ENCODE data around the gene CNTRL.

CNTRL gene

DNA sequence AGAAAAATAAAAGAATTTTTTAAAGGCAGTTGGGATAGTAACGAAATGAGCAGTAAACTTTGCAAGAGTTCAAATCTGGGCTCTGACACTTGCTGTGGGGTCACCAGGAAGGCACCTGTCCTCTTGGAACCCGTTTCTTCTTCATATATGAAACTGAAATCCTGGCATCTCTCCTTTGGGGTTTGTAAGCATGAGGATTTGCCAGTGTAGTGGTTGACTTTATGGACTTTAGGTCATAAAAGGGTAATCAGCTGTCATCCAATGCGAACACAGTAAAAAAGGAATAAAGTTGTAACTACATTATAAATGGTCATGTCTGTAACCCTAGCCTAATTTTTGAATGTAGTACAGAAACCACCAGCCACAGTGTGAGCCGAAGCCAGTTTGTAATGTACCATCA lies 125.6 kb downstream of the CNTRL start:
- no peak for DNase-seq (ENCODE audit: low read depth in 2 of 2)

DNA sequence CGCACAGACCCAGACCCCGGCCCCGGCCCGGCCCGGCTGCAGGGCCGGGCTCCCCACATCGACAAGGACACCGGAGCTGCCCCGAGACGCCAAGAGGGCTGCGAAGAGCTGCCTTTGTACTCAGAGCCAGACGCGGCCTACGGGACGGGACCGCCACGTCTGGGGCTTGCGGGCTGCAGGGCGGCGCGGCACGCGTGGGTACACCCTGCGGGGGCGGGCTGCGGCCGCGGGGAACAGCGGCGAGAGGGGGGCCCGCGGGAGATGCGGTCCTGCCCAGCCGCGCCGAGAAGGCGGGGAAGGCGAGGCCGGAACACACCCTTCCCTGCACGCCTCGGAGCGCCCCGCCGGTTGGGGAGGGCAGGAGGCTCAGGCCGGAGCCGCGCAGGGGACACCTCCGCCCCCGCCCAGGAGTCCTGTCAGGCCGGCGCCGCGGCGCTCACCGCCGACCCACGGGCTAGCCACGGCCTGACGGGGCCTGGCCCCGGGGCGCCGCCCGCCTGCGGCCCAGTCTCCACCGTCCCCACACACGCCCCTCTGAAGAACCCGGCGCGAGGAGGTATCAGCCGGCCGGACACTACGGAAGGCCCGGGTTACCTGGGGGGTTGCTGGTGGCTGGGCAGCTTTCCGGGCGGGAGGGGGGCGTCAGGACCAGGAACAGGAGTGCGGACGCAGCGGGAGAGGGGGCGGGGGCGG lies 126.4 kb downstream of the CNTRL start:
- DNase-seq (ENCODE audit: low read depth in 2 of 2) = peak; percentile 17 to 37

DNA sequence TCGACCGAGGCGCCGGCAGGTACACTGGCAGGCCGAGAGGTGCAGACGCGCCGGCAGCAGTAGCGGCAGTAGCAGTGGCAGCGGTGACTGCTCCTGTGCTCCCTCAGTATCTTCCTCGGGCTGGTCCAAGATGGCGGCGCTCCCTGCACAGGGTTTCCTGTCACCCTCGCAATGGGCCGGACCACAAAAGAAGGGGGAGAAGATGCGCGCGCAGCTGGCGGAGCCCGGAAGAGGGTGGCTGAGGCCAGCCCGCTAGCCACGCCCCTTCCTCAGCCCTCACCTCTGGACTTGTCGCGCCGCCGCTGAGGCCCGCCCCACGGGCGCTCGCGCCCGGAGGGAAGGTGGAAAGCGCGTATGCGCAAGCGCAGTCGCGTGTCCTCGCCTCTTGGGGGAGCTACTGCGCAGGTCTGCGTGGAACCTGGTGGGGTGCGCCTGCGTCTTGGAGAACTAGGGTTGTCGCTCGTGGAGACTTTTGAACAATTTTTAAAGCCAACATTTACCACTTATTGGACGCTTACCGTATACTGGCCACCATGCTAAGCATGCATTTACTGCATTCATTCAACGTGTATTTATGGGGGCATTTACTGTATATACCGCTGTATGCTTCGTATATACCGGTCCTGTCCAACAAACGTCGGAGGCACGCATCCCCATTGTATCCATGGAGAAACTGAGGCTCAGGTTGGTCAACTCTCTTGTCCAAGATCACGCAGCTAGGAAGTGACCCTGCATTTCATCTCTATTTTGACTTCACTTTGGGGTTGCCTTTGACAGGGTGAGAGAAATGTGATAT lies 127.2 kb downstream of the CNTRL start, which contains the start of gene RAB14:
RAB14 (minus strand) TSS at position 132 of the 796 bp plus-strand sequence. CDS start 8,457 bp downstream, outside the sequence.
- DNase-seq (ENCODE audit: low read depth in 2 of 2) = peak; percentile 100

DNA sequence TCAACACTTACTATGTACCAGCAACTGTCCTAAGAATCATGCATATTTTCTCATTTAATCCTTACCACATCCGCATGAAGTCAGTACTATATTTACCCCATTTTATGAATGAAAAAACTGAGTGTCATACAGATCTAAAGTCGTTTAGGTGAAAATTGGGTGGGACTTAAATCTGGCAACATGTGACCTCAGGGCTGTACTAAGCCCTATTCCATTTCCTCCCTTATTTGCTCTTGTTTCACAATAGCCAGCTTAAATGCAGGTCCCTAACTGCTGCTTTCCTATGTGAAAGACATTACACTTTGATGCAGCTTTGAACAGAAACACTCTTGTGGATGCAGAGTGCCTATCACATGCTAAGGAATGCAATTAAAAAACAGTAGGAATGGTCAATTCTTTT lies 129.4 kb downstream of the CNTRL start:
- DNase-seq (ENCODE audit: low read depth in 2 of 2) = no peak

DNA sequence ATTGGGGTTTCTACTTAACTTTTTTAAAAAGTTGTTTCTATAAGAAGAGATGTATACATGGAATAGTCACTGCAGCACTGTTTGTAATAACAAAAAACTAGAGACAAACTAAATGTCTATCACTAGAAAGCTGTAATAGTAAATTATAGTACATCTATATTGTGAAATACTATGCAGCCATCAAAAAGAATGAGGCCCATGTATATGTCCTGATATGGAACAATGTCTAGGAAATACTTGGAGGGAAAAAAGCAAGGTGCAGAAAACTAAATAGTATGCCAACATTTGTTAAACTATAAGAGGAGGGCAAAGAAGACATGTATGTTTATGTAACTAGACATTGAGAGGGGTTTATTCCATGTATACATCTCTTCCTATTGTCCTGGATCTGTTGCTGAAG lies 129.9 kb downstream of the CNTRL start:
- no peak for DNase-seq (ENCODE audit: low read depth in 2 of 2)

DNA sequence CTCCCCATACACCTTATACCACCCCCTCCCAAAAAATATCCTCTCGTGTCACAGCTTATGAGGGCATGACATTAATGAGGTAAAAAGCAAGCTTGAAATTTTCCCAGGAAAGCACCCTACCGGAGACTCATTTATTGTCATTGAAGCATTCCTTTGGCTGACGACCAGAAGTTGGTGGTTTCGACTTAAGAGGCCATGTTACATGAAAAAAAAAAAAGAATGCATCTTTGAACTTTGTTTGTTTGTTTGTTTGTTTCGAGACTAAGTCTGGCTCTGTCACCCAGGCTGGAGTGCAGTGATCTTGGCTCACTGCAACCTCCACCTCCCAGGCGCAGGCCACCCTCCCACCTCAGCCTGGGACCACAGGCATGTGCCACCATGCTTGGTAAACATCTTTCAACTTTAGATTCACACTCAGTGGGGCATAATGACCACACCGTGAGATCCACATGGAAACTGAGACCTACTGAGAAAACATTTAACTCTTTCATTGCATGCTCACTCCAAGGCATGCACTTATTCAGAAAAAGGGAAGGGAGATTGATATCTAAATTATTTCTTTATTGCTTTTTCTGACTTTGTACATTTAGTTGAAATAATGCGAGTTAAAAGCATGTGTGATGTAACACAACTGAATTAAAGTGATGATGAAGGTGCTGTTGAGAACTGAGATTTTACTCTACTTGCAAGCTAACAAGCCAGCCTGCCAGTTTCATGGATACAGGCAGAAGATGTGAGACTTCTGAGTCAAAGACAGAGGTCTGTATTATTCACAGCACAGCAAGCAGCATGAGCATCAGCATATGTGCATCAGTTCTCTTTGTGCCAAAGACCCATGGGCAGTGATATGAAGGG lies 132.0 kb downstream of the CNTRL start:
- no peak for DNase-seq (ENCODE audit: low read depth in 2 of 2)

DNA sequence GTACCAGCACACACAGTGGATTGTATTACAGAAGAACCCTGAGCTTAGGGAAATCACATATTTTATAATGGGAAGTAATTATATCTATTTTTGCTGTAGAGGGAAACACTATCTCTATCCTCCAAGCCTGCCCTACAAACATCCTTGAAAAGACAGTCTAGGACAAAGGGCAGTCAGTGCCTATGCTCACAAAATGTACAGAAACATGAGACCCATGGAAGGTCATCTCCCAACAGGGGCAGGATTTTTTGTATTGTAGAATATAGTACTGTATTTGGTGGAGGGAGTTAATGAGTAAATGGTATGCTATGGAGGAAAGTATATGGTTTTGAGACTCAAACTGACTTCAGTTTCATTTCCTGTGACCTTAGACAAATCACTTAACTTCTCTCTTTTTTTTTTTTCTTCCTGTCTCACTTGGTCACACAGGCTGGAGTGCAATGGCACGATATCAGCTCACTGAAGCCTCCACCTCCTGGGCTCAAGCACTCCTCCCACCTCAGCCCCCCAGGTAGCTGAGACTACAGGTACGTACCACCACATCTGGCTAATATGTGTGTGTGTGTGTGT lies 132.7 kb downstream of the CNTRL start:
- no peak for DNase-seq (ENCODE audit: low read depth in 2 of 2)

DNA sequence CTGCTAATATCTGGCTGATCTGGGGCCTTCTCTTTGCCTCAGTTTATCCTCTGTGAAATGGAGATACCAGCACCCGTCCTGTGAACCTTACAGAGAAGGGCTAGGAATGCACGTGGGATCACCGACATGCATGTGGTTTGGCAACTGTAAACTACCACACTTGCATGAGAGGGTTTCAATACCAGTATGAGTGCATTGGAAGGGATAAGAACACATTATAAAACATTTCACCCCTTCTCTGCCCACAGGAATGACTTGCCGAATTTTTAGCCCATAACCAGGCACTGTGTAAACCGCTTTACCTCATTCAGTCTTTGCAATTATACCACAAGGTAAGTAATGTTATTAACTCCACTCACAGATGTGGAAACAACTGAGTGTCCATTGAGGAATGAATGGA lies 135.8 kb downstream of the CNTRL start:
- no peak for DNase-seq (ENCODE audit: low read depth in 2 of 2)

DNA sequence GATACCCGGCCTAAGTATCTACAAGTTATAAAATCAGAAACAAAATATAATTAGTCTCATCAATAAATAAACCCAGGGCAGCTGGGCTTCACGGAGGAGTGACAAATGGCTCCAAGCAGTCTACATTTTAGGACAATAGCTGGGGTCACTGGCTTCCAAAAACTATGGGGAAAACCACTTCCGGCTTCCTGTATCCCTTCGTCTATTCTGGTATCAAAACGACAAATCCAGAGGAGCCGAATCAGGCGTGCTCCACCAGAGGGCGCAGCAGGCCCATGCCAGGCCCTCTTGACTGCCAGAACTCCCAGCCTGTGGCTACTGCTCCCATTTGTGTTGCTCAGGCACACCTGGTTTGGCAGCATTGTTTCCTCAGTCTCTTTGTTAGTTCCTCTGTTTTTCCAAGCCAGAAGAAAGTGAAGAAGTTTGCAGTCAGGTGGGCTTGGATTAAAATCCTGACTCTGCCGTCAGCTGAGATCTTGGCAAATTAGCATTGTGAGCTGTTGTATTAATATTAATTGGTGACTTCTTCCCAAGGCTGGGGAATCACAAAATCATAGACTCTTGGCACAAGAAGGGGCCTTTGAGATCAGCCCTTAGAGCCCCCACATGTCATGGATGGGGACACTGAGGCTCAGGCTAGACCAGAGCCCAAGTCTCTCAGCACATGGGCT lies 138.5 kb downstream of the CNTRL start:
- DNase-seq (ENCODE audit: low read depth in 2 of 2) = peak; percentile 16 to 23

DNA sequence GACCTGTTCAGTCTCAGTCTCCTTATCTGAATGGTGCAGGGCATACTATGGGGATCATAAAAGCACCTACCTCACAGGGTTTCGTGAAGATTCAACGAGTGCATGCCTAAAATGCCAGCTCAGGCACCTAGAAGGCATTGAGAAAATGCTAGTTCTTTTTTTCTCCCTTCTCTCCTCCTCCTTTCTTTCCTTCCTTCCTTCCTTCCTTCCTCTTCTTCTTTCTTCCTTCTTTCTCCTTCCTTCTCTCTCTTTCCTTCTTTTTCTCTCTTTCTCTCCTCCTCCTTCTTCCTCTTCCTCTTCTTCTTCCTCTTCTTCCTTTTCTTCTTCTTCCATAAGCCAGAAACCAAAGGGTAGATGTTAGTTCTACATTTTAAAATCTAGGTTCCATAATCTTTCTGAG lies 139.2 kb downstream of the CNTRL start:
- DNase-seq (ENCODE audit: low read depth in 2 of 2) = no peak

DNA sequence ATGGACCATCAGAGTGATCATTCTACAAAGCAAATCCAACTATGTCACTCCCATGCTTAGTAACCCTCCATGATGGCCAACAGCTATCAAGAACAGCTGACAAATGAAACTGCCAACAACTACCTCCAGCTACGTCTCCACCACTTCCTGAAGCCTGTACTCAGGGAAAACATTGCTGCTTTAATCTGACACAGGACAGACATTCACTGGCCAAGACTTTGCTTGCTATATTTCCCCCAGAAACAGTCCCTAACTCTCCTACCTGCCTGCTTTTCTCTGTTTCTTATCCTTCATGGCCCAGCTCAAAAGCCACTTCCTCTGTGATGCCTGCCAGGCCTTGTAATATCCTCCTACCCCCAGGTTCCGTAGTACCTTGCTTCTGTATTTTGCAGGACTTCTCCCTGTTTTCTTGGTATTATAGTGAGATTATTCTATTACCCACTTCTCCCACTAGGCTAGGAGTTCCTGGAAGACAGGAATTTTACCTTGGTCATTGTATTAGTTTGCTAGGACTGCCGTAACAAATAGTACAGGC lies 141.6 kb downstream of the CNTRL start:
- no peak for DNase-seq (ENCODE audit: low read depth in 2 of 2)

DNA sequence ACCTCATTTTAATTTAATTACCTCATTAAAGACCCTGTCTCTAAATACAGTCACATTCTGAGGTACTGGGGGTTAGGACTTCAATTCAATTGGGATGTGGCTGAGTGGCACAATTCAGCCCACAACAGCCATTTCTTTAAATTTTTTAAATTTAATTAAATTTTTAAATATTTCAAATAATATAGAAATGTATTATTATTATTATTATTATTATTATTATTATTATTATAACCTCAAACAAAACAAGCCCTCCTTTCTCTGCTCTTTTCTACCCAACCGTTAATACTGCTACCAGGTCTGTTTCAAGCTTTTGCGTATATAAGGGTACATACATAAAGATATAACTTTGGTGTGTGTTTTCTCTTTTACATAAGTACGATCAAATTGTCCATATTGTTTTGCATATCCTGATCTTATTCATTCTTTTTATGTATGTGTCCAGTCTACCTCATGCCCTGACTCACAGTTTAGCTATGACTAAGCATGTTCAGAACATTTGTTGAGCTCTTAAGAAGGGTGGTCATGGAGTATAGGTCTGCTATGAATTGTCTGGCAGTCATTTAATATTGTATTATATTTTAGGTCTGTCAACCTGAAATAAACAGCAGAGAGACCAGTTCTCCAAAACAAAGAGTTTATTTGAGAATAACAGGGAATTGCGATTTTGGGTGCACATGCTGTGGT lies 143.0 kb downstream of the CNTRL start:
- DNase-seq (ENCODE audit: low read depth in 2 of 2) = no peak

DNA sequence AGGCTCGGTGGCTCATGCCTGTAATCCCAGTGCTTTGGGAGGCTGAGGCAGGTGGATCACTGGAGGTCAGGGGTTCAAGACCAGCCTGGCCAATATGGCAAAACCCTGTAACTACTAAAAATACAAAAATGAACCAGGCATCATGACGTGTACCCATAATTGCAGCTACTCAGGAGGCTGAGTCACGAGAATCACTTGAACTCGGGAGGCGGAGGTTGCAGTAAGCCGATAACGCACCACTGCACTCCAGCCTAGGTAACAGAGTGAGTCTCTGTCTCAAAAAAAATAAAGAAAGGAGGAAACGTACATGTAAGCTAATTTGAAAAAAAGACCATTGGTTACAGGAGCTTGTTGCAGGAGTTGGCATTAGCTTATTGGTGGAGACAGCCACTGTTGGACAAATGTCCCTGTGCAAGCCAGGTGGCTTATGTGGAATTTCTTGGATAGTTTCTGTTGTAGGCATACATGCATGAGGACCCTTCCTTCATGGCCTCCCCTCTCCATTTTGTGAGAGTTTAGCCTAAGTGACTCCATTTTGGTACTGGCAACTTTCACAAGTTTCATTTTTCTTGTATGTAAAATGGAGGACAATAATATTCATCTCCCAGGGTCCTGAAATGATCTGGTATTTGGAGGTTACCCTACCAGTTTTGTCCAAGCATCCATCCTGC lies 143.7 kb downstream of the CNTRL start:
- DNase-seq (ENCODE audit: low read depth in 2 of 2) = no peak

DNA sequence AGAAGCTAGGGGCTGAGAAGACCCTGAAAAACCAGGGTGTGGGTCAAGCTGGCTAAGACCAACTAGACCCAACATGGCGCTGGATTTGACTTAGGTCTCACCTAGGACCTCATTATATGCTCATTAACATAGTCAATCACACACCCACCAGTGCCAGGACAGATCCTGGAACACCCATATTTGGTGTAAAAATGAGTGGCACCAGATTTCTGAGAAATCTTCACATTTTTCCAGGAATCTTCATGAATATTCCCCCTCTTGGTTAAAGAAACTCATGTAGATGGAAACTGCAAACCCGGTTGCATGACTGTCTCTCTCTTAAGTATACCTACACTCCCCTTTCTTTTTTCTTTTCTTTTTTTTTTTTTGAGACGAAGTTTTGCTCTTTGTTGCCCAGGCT lies 144.8 kb downstream of the CNTRL start:
- no peak for DNase-seq (ENCODE audit: low read depth in 2 of 2)

DNA sequence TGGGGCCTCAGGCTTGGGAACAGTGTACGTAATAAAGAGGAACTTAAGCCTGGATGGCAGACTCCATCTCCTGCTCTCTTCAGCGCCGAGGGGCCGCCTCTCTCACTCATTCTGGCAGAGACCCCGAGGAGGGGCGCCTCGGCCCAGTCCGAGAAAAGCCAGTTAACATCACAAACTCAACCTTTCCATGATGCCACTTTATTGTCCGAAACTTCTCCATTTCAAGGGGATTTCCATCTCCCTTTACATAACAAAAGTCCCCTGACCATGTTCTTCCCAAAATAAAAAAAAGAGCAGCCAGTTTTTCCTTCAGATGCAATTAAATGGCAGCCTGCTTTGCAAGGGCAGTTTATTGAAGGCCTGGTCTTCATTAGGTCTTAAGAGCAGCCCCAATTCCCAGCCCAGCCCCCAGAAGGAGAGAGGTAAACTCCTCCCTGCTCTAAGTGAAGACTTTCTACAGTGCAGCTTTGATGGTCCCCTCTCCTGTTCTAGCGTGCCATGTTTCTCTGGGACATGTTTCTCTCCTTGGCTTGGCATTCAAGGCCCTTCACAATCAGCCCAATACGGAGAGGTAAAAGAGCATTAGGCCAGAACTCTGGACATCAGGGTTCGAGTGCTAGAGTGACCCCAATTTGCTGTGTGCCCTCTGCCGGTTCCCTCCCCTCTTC lies 146.4 kb downstream of the CNTRL start:
- no peak for DNase-seq (ENCODE audit: low read depth in 2 of 2)

DNA sequence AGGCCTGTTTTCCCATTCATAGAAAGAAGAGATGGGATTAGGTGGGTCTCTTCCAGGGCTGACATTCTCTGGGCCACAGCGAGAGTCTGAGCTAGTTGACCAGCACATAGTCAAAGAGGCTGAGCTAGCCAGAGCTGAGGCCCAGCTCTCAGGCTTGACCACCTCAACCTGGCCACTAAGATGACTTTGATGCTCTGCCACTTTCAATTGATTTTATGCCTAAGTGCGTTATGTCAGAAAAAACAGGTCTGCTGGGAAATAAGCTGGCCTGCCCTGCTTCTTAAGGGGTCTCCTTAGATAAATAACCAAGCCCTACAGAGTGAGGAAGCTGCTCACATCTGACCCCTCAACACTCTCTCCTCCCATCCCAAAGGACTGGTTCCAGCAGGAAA lies 146.9 kb downstream of the CNTRL start:
- no peak for DNase-seq (ENCODE audit: low read depth in 2 of 2)

DNA sequence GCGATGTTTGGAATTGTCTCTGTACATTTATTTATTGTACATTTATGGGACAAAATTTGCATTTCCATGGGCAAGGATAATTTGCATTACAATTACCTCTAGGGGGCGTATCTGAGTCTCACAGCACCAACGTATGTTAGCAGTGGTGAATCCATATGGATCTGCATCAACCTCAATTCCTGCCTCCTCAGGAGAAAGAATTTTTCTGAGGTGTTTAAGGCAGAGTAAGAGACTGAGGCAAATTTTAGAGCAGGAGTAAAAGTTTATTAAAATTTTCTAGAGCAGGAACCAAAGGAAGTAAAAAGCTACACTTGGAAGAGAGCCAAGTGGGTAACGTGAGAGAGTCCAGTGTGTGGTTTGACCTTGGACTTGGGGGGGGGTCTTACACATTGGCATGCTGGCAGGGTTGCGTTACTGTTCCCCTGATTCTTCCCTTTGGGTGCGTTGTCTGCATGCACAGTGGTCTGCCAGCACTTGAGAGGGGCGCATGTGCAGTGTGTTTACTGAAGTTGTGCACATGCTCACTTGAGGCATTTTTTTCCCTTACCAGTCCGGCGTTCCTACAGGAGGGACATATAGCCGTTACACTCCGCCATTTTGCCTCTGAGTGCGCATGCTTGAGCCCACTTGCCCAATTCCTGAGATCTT lies 147.9 kb downstream of the CNTRL start:
- no peak for DNase-seq (ENCODE audit: low read depth in 2 of 2)

DNA sequence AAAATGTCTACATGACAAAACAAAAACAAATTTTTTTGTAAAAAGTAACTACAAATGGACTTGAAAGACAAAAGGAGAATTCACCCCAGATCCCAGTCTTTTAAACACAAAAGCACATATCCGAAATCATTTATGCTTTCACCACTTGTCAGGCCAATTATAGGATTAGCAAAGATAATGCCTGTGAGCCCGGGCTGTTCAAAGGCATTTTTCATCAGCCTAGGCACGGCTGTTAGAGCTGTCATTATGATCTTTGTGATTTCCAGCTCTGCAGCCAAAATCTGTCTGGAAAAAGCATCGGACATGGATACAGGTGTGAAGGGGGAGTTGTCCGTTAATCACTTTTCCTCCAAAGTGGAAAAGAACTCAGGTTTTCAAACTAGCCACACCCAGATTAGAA lies 150.5 kb downstream of the CNTRL start:
- DNase-seq (ENCODE audit: low read depth in 2 of 2) = no peak

DNA sequence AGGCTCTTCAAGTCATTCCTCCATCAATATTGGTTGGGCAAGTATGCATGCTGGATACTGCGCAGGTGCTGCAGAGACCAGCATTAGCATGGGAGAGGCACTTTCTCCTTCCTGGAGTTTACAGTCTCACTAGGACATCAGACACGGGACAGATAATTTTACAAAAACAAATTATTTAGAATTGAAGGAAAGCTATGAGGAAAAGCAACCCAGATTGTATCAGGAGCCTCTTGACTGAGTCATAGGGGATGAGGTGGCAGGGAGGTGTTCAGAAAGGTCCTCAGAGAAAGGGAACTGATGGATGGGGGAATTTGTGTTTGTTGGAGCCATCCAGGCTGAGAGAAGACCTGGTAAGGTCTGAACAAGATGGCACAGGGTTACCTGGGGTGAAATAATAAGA lies 151.4 kb downstream of the CNTRL start:
- no peak for DNase-seq (ENCODE audit: low read depth in 2 of 2)

All from stimulated activated CD8-positive, alpha-beta memory T cell treated with anti-CD3 and anti-CD28 coated beads, Interleukin-15, amount 100 ng/mL, for 4 hours (primary cell).